GM15510 (cell line): Measurements from ENCODE around the gene MXD4.

Experiments used
- POLR2A ChIP-seq: IDR thresholded peaks from 3 replicates; pipeline ENCODE4 v1.6.1; 2011; ENCODE audit warnings: borderline replicate concordance; ENCODE audit not compliant: insufficient read length; ENCODE audit errors: extremely low read depth

Gene MXD4

DNA sequence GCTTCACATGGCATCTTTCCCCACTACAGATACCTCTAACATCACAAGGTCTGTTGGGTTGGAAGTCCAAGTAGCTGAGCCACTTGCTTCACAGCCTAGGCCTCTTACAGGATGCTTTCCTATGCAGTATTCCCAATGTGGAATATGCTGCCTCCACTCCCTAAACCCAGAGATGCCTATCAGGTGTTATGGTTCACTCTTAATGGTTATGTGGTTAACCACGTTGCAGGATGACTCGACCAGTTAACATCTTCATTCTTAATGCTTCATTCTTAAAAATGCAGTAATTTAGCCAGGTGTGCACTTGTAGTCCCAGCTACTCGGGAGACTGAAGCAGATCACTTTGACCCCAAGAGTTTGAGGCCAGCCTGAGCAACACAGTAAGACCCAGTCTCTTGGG, 44.2 kb downstream of the MXD4 start:
- no peak for TF ChIP-seq POLR2A

DNA sequence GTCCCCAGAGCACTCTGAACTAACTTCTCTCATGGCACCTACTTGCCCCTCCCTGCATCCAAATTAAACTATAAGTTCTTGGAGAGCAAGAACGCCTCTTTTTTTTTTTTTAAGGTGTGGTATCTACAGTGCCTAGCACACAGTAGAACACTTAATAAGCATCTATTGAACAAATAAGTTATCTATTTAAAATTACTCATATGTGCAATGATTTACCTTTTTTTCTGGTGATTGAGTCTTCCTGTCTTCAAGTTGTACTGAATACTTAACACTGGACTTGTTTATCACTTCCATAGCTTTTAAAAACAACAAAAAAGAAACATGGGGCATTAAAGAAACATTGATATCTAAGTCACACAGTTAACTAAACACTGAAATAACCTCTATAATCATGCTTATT, 49.1 kb downstream of the MXD4 start:
- TF ChIP-seq POLR2A = no peak
